MM.1S (cell line): ENCODE results near the gene APBB2.

ENCODE experiments used
- CTCF ChIP-seq: fragments of 300-600 bp; sonication (generic); IDR thresholded peaks from 2 replicates; pipeline ENCODE4 v1.5.1; 2016; ENCODE audit warnings: antibody characterized with exemption, low read length, mixed read lengths
- EZH2phosphoT487 ChIP-seq: fragments of 300-600 bp; sonication (generic); IDR thresholded peaks from 2 replicates; pipeline ENCODE4 v1.6.1; 2018; ENCODE audit warnings: antibody characterized with exemption, low read length

GRCh38 chr4:41205854-41206460 lies 8.4 kb downstream of the APBB2 start:
- no peak for TF ChIP-seq CTCF
- no peak for TF ChIP-seq EZH2phosphoT487
